Measurements from ENCODE around the gene TMEM61. TPM values are rescaled to one million over a fixed set of nuclear protein-coding genes. Genes with fewer than 3 reads are reported as not detected.

TMEM61 gene
- total and polyA plus RNA-seq, 2 of the 8 experiments (the other 6 are each of a cell fraction or from before 2014, with no cell fraction given) = 0.54 to 1.4 TPM

- H3K56ac ChIP-seq (replicated peaks; ENCODE audit: insufficient read length, low read depth, low read length) = no peak overlapping the region
- H4K5ac ChIP-seq (ENCODE audit: insufficient read length, low read depth, low read length) = no peak overlapping the region
- H4K8ac ChIP-seq (ENCODE audit: extremely low read depth, insufficient read depth, low read length) = no peak overlapping the region
- no peak overlapping the region for H2BK5ac ChIP-seq (ENCODE audit: low read depth, low read length)
- H2BK20ac ChIP-seq (ENCODE audit: low read length) = no peak overlapping the region
- H3K27me3 ChIP-seq (replicated peaks in 1 of 4; ENCODE audit: control insufficient read depth in 3 of 4, extremely low read depth in 1 of 4, insufficient read depth in 3 of 4, low read length in 3 of 4) = no peaks in the 10 kb centered on the region
- no peaks in the 10 kb centered on the region for H4K20me1 ChIP-seq (replicated peaks in 1 of 2; ENCODE audit: control insufficient read depth in 1 of 2, insufficient read depth in 2 of 2, low read length in 2 of 2)
- H3K36me3 ChIP-seq (ENCODE audit: control insufficient read depth in 2 of 4, insufficient read depth in 4 of 4, low read length in 3 of 4) = no peaks in the 10 kb centered on the region
- H2AFZ ChIP-seq (ENCODE audit: low read length) = no peak overlapping the region
- no peak overlapping the region for H3K23ac ChIP-seq (ENCODE audit: insufficient read length)
- FAIRE-seq (no peak), DNase-seq (ENCODE audit: low read depth in 1 of 2, low spot score in 2 of 2) (no peak)
- H2BK12ac ChIP-seq (ENCODE audit: low read depth, low read length) = no peak overlapping the region
- peaks cover 0 to 4% (median 2%) of the 10 kb centered on the region in 4 experiments; a peak in 3 of 7 replicates for H3K4me1 ChIP-seq (replicated peaks in 1 of 4; ENCODE audit: control insufficient read depth in 3 of 4, insufficient read depth in 4 of 4, low read length in 3 of 4)
- H3K14ac ChIP-seq (ENCODE audit: insufficient read length) = no peak overlapping the region
- H3K9ac ChIP-seq (replicated peaks in 1 of 4; ENCODE audit: extremely low read depth in 1 of 4, low read depth in 3 of 4, low read length in 3 of 4) = no peak overlapping the region
- no peak overlapping the region for H3K4ac ChIP-seq (replicated peaks; ENCODE audit: insufficient read length, low read depth, low read length)
- no peaks in the 10 kb centered on the region for H3K23me2 ChIP-seq (ENCODE audit: low read depth, low read length)
- H3K4me3 ChIP-seq (ENCODE audit: extremely low read depth in 1 of 4, insufficient read depth in 2 of 4, low read depth in 3 of 4, low read length in 4 of 4) = no peak overlapping the region
- no peak overlapping the region for H3K4me2 ChIP-seq (ENCODE audit: insufficient read depth in 1 of 2, low read depth in 2 of 2, low read length in 2 of 2)
- H4K91ac ChIP-seq (replicated peaks; ENCODE audit: insufficient read length, low read length) = no peak overlapping the region
- ChIA-PET POLR2A (ENCODE audit: partially characterized antibody) (no interaction called here), CTCF (ENCODE audit: partially characterized antibody) (interaction anchor here (0.9 kb wide), 1 partner anchor 82 kb away, joined by 4 read pairs; no protein-coding TSS in a partner anchor)
- WGBS, 2 experiments (ENCODE audit: extremely low coverage in 1 of 2, insufficient coverage in 1 of 2, insufficient read length in 1 of 2, insufficient replicate concordance in 2 of 2, low coverage in 1 of 2, low lambda C conversion rate in 2 of 2, missing lambda C conversion rate in 1 of 2) = 96% methylated on average over 4 of the region's 4 CpGs; no CpG with 5 or more reads in 1 of the 2 experiments
- TF ChIP-seq SUZ12 (IDR thresholded peaks at IDR 0.05; ENCODE audit: low read length) = no peak
- no peak for TF ChIP-seq JUN (IDR thresholded peaks at IDR 0.05; ENCODE audit: low read depth, low read length)
- no peak for TF ChIP-seq NANOG (IDR thresholded peaks at IDR 0.05; ENCODE audit: insufficient read depth, low read depth, low read length, poor library complexity, severe bottlenecking)
- no peak for TF ChIP-seq RNF2 (IDR thresholded peaks at IDR 0.05; ENCODE audit: borderline replicate concordance, low read depth, low read length, missing control alignments, poor library complexity, severe bottlenecking)
- no peak for TF ChIP-seq MAX (IDR thresholded peaks at IDR 0.05)
- TF ChIP-seq EGR1 (IDR thresholded peaks at IDR 0.05; ENCODE audit: borderline replicate concordance, low read depth, low read length) = no peak
- no peak for TF ChIP-seq BCL11A (IDR thresholded peaks at IDR 0.05; ENCODE audit: low read depth in 2 of 2, low read length in 2 of 2)
- no peak overlapping the region for H2BK15ac ChIP-seq (ENCODE audit: low read length)
- no peak overlapping the region for H3K18ac ChIP-seq (ENCODE audit: extremely low read depth, low read length)
- no peaks in the 10 kb centered on the region for H3K79me2 ChIP-seq (ENCODE audit: control insufficient read depth in 1 of 2, insufficient read depth in 2 of 2, low read length in 2 of 2)
- H2AK5ac ChIP-seq (ENCODE audit: low read depth, low read length) = no peak overlapping the region
- H2BK120ac ChIP-seq (replicated peaks; ENCODE audit: low read depth, low read length) = no peak overlapping the region
- H3K9me3 ChIP-seq (ENCODE audit: insufficient read depth in 2 of 2, low read depth in 1 of 2, low read length in 1 of 2) = peaks cover 4 to 8% of the 10 kb centered on the region in 2 experiments; a peak in 3 of 4 replicates
- H3K79me1 ChIP-seq (ENCODE audit: low read depth, low read length) = no peaks in the 10 kb centered on the region
- H3K27ac ChIP-seq (ENCODE audit: low read depth, low read length) = no peak overlapping the region
Measured at GRCh38 chr1:54936791-54937190, 43.6 kb upstream of the TMEM61 start.

Data from H1 (cell line).